H54 (cell line): ENCODE results near the gene LIMA1.
"Not testable (repeated sequence)": the region's sequence is repeated elsewhere in the genome, so short reads cannot be mapped to it uniquely, and the experiment has no call there.

Experiments
- DNase-seq: peaks from one replicate; pipeline ENCODE4 v3.0.0; 2011; ENCODE audit warnings: low spot score, mixed read lengths; ENCODE audit not compliant: insufficient read length
- FAIRE-seq: peaks from 3 replicates; lab custom pipeline; 2011; peaks lifted over from hg19 to GRCh38; lab: Jason Lieb, UNC
- POLR2A ChIP-seq: IDR thresholded peaks from 2 replicates; pipeline ENCODE4 v1.6.1; 2011; ENCODE audit warnings: low read depth, mild to moderate bottlenecking, low read length

The LIMA1 gene

DNA sequence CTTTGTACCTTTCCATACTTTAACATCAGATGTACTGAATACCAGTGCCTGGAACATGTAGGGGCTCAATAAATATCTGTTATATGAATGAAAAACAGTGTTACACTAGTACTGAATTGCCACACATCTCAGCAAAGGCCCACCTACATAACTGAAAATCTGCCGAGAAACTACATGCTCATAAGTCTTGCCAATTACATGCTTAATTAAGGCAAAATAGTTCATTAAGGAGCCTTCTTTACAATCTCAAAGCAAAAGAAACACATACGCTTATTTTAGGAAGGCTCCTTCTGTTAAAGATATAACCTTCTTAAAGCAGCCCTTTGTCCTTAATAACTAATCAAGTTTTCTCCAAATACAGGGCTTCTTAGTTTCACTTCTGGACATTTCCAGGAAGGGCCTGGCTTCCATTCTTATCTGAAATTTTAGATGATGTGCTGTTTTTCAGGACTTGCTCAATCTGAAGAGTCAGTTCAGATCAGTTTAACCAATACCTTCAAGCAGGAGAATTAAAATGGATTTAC lies 11.5 kb downstream of the LIMA1 start:
- TF ChIP-seq POLR2A, result no peak
- FAIRE-seq, result no peak
- no peak for DNase-seq

DNA sequence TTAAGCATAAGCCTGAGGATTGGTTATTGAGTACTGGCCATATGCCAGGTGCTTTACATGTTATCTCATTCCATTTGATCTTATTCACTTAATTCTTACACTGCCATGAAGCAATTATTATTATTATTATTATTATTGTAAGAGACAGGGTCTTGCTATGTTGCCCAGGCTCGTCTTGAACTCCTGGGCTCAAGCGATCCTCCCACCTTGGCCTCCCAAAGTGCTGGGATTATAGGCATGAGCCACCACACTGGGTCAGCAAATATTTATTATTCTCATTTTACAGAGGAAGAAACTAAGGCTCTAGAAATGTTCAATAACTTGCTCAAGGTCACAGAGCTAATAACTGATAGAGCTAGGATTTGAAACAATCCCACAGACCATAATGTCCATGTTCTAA lies 14.8 kb downstream of the LIMA1 start:
- FAIRE-seq (no peak), DNase-seq (no peak)
- no peak for TF ChIP-seq POLR2A

DNA sequence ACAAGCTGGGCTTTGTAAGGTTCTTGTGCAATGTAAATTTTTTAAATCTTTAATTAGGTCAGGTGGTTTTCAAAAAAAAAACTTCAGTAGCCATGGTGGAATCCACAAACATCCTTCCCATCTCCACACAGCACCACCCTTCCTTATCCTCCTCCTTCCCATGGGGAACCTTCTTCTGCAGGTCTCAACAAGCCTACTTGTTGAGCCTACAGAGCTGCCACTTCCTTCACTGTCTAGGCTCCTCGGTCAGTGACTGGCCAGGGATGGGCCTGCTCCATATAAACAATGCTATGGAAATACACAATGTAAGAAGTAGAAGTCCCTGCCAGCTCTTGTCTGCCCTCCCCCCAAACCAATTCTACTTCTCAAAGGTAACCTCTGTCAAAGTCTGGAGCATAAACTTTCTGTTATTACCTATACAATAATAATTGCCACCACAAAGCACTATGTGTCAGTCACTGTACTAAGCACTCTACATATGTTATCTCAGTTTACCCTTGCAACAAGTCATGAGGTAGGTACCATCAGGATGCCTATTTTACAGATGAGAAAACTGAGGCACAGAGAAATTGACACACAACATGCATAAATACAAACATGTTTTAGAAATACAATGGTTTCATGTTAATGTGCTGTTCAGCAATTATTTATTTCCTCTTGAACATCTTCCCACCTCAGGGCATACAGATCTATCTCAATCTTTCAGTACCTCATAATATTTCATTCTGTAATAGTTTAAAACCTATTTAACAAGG lies 17.4 kb downstream of the LIMA1 start:
- TF ChIP-seq POLR2A, result no peak
- FAIRE-seq, result no peak
- DNase-seq, result no peak

DNA sequence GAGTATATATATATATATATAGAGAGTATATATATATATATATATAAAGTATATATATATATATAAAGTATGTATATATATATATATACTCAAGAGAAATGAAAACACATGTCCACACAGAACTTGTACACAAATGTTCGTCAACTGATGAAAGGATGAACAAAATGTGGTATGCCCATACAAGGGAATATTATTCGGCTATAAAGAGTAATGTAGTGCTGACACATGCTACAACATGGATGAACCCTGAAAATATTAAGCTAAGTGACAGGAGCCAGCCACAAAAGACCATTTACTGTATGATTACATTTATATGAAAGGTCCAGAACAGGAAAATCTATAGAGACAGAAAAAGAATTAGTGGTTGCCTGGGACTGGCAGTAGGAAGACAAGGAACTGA lies 19.5 kb downstream of the LIMA1 start:
- DNase-seq (no peak), FAIRE-seq (no peak)
- TF ChIP-seq POLR2A, result no peak

DNA sequence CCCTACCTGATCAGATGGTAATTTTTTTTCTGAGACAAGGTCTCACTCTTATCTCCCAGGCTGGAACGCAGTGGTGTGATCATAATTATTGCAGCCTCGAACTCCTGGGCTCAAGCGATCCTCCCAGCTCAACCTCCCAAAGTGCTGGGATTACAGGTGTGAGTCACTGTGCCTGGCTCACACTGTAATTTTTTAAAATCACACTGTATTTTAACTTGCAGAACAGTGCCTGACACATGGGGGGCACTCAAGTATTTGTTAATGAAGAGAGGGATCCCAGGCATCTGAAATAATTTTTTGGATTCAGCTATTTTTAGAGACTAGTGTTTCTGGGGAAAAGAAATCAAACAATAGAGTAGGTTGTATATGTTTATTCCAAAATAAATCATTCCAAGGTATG lies 21.7 kb downstream of the LIMA1 start:
- no peak for DNase-seq
- no peak for TF ChIP-seq POLR2A
- peak; percentile 93 for FAIRE-seq

DNA sequence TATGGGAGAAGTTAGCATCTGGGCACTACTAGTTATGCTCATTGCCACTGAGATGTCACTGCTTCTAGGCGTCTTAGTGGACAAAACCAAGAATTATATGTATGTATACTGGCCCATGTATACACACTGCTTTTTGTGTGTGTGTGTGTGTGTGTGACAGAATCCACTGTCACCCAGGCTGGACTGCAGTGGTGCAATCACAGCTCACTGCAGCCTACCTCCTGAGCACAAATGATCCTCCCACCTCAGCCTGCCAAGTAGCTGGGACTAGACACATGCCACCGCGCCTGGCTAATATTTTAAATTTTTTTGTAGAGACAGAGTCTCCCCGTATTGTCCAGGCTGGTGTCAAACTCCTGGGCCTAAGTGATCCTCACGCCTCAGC lies 25.2 kb downstream of the LIMA1 start:
- no peak for TF ChIP-seq POLR2A
- FAIRE-seq (no peak), DNase-seq (no peak)

DNA sequence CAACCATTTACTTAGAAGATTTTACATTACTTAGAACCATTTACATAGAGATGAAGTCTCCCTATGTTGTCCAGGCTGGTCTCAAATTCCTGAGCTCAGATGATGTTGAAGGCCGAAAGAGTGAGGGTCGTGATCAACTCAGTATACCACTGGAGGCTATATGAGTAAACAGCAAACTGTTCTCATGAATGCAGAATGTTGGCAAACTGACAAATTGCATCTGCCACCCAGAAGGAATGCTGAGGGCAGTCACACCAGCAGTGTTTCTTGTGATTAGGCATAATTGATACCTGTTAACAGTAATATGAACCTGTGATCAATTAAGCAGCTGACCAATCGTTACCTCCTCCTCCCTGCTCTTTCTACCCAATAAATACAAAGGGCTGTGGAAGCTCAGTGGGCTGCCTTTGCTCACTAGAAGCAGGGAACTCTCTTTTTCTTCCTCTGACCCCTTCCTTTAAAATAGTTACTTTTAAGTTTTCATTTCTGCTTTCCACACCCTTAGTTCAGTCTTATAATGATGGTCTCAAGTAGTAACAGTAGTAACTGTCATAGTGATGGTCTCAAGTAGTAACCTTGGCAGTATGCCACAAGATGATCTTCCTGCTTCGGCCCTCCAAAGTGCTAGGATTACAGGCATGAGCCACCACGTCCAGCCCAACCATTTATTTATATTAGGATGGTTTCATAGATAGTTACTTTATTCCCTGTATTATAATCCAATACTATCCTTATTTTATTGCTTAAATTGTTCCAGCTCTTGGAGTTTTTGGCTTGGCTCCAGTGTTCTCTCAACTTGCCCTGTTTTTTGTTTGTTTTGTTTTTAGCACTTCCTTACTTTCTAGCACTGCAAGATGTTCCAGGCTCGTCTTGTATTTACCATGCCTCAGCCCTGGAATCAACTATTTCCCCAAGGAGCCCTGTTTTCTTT lies 25.8 kb downstream of the LIMA1 start:
- no peak for TF ChIP-seq POLR2A
- no peak for DNase-seq
- peak; percentile 70 for FAIRE-seq

DNA sequence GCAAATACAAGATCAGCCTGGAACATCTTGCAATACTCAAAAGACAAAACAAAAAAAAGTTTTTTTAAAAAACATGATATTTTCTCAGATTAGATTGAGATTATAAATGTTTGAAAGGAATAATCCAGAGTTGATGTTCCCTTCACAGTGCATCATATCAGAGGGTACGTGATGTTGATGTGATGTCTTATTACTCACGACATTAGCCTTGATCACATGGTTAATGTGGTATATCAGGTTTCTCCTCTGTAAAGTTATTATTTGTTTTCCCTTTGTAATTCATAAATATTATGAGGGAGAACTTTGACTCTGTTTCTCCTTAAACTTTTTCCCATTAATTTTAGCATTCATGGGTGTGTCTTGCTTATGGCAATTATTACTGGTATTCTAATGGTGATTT lies 26.6 kb downstream of the LIMA1 start:
- FAIRE-seq (no peak), DNase-seq (no peak)
- TF ChIP-seq POLR2A, result no peak

DNA sequence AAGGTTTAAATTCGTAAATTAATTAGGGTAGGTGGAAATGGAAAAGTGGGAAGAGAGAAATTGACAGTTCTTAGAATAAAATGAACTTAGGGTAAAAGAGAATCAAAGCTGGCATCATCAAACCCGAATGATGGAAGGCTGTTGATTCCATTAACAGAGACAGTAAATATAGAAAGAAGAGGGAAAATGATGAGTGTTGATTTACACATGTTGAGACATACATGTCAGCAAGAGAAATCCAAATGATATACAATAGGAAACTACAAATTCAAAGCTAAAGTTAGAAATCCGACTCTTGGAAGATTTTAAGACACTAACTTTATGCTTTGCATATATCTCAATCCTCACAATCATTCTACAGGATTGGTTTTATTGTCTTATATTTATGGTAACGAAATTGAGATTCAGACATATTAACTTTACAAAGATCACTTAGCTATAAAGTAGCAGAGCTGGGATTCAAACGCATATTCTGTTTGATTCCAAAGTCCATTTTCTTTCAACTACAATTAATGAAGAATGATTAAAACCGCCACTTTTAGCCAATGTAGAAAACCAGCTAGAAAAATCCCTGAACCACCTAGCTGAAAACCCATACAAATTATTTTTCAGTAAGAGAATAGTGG lies 30.2 kb downstream of the LIMA1 start:
- TF ChIP-seq POLR2A, result no peak
- FAIRE-seq (peak; percentile 11), DNase-seq (no peak)

DNA sequence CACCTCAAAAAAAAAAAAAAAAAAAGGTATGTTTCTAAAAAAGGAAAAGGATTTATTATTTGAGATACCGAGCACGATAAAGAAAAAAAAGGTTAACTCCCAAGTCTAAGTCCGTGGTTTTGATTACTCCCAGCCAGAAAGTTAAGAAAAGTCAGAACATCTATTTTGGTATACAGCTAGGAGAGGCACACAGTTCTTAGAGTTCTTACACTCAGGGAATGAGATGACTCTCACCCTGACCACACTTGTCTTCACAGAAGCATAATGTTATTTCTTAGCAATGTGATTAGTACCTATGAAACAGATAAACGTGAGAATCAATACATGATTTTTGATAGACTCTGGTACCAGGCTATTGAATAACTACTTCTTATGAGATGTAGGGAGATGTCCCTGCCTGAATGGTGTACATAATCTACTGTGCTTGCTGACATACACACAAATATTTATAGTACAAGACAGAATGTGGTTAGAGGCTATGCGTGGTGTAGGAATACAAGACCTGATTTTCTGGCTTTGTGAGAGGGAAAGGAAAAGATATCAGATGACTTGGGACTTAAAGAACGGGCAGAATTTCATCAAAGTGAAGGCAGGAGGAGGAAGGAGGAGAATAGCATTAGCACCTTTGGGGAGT lies 31.6 kb downstream of the LIMA1 start:
- DNase-seq (no peak), FAIRE-seq (no peak)
- no peak for TF ChIP-seq POLR2A

DNA sequence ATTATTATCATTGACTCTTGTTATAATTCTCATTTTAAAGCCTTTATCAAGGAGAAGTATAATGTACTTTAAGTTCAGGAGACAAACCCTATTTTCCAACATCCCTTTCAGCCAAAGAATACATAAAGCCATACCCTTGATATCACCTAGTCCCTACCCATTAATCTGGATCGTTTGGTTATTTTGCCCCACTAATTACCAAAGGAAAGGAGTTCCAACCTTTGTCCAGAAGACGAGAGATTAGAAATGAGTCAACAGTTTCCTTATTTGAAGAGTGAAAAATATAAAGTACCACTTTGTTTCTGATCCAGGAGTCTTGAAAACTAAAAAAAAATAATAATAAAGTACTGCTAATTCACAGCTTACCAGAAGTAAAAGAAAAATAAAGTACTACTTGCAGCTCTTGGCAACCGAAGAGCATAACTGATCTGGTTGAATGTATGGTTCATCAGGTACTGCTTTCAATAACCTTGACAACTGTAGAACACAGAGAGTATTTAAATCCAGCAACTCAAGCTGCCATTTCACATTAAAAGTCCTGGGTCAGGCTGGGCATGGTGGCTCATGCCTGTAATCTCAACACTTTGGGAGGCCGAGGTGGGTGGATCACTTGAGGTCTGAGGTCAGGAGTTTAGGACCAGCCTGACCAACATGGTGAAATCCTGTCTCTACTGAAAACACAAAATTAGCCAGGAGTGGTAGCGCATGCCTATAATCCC lies 33.7 kb downstream of the LIMA1 start:
- no peak for DNase-seq
- TF ChIP-seq POLR2A, result no peak
- no peak for FAIRE-seq

DNA sequence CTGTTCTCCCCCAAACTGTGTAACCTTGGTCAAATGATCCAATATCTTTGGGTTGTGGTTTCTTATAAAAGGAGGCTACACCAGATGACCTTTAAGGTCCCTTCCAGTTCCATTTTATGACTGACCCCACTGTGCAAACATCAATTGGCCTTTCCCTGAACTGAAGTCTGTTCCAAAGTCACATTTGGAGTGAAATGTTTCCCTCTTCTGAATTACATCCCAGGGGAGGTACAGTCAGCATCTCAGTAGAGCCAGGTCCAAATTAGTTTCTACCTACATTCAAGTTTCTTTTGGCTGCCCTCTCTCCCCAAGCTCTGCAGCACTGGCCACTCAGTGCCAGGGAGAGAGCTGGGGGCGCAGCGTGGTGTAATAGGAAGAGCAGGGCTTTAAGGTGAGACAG lies 34.4 kb downstream of the LIMA1 start:
- no peak for FAIRE-seq

DNA sequence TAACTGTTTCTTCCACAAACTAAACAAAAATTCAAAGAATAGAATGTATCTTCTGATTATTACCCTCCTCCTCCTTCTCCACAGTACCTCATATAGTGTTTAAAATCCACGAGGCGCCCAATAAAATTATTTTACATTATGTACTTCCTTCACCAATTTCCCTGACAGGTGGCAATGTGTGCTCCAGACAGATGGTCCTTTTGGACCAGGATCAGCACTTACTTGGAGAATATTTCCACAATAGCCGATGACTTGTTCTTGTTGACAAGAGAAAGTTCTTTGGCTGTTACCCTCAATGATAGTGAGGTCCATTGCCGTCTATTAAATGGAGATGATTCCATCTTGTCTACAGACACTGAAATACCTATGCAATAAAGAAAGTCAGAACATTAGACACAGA lies 34.9 kb downstream of the LIMA1 start:
- no peak for TF ChIP-seq POLR2A
- no peak for FAIRE-seq
- no peak for DNase-seq

More for the DNA sequence above, 34.4 kb downstream of the LIMA1 start:
- DNase-seq, result no peak
- TF ChIP-seq POLR2A, result no peak

DNA sequence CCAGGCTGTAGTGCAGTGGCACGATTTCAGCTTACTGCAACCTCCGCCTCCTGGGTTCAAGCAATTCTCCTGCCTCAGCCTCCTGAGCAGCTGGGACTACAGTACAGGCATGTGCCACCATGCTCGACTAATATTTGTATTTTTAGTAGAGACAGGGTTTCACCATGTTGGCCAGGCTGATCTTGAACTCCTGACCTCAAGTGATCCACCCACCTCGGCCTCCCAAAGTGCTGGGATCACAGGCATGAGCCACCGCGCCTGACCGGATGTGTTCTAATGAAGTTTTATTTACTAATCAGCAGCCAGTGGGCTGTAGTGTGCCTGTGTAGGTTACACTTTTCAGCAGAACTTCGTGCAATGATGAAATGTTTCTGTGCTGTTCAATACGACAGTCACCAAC lies 35.7 kb downstream of the LIMA1 start:
- DNase-seq, FAIRE-seq: not testable (repeated sequence)
